ENCODE data around the gene URB1. TPM values are rescaled to one million over a fixed set of nuclear protein-coding genes. Genes with fewer than 3 reads are reported as not detected.

Gene URB1
- total RNA-seq, 1 donor from 2014 or later: 23.1 TPM

- no peak for DNase-seq (ENCODE audit: low read depth)
Observed at GRCh38 chr21:32347977-32348376, 44.8 kb downstream of the URB1 start.

DNA sequence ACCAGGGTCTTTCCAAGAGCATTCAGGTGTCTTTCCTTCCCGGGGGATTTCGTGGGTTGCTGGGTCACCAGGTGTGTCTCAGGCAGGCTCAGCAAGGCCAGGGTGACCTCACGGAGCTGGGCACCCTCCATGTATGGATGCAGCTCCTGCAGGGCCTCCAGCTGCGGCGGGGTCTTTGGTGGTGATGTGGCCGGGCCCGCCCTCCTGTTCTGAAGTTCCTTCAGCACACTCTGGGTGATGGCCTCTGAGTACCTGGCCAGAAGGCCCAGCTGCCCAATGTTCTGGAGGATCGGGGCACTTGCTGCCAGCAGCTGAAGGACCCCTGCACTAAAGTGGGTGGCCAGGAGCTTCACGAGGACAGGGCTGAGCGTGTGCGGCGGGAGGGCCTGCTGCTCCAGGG, 45.5 kb downstream of the URB1 start:
- DNase-seq (ENCODE audit: low read depth): no peak

GRCh38 chr21:32346951-32347350, 45.9 kb downstream of the URB1 start:
- no peak for DNase-seq (ENCODE audit: low read depth)

GRCh38 chr21:32340863-32341848, 51.7 kb downstream of the URB1 start:
- no peak for DNase-seq (ENCODE audit: low read depth)

DNA sequence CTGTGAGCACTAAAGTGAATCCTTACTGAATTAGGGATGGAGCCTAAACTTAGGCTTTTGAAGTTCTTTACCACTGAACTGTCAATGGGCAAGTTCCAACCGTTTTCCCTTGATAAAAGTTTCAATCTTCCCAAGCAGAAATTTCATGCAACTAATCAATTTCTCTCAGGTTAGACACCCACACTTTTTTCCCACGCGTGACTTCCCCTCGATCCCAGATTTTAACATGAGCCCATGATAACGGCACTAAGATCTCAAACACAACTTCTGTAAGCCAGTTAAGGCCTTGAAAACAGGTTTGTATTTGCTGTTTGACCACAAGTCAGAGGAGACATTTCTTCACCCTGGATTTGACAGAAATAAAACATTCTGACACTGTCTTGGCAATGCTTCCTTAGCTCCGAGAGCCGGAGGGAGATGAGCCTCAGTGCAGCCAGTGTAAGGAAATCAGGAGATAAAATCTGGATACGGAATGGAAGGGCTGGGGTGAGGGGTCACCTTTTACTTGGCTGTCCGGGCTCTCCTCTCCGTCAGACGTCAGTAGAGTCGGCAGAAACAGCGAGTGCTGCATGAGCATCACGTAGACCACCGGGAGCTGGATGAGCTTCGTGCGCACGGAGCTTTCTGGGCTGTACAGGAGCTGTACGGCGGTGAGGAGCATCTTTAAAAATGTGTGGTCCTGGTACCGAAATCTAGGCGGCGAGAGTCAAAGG, 54.4 kb downstream of the URB1 start:
- no peak for DNase-seq (ENCODE audit: low read depth)

GRCh38 chr21:32337206-32337605, 55.6 kb downstream of the URB1 start:
- no peak for DNase-seq (ENCODE audit: low read depth)

- DNase-seq (ENCODE audit: low read depth): no peak
Observed at GRCh38 chr21:32336711-32337110, 56.1 kb downstream of the URB1 start.

DNA sequence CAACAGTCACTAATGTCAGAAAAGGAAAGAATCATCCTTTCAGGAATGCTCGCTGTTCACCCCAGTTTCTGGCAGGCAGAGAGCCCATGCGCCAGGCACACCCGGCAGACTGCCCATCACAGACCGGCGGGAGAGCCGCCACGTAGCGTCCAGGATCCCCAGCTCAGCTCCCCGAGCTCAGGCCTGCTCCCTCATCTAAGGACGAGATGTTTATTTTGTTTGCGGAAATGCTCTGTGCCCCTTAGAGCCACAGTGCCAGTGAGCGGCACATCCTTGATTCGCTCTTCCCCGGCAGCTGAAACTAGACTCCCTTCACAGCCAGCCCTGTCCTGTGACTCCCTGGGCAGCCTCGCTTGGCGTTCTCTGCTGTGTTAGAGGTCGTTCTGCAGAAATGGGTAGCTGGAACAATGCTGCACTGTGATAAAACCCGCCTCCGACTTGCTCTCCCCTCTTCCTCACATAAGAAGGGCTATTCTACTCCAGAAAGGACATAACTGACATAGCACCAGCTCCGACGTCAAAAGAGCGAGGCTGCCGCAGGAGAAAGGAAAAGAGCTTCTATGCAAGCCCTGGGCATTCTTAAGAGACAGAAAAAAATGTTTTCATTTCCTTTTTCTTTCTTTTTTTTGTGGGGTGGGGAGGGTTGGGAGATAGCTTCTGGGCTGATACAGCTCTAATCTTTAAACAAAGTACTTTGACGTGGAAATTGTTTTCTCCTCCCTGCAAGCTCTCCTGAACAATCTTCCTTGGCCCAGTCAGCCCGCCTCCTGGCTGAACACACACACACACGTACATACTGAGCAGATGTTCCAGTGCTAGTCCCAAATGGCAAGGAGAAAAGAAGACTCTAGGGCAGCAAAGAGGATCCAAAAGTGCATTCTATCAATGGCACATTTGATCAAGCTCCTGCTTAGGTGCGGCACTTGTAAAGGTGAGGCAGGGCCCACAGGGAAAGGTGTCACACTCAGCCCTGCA, 56.9 kb downstream of the URB1 start:
- DNase-seq (ENCODE audit: low read depth): no peak

DNA sequence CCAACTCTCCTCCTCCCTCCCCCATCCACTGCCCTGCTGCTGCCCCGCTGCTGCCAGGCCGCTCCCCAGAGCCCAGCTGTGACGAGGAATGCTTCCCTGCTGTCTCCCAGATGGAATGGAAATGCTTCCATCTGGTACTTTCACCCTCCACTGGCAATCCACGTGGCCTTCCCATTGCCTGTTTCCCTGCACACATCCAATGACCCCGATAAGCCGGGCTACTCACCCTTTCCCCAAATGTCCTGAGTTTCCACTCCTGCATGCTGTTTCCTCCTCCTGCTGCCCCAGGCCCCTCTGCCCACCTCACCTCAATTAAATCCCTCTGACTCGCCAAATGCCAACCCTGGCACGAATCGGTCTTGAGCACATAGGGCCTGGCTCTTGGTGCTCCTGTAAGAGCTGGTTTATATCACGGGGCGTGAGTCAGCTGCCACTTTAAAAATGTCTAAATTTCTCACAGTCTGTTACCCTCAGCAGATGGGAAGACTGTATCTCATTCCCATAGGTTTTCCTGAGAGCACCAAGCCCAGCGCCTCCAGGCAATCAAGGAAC, 57.8 kb downstream of the URB1 start:
- no peak for DNase-seq (ENCODE audit: low read depth)

DNA sequence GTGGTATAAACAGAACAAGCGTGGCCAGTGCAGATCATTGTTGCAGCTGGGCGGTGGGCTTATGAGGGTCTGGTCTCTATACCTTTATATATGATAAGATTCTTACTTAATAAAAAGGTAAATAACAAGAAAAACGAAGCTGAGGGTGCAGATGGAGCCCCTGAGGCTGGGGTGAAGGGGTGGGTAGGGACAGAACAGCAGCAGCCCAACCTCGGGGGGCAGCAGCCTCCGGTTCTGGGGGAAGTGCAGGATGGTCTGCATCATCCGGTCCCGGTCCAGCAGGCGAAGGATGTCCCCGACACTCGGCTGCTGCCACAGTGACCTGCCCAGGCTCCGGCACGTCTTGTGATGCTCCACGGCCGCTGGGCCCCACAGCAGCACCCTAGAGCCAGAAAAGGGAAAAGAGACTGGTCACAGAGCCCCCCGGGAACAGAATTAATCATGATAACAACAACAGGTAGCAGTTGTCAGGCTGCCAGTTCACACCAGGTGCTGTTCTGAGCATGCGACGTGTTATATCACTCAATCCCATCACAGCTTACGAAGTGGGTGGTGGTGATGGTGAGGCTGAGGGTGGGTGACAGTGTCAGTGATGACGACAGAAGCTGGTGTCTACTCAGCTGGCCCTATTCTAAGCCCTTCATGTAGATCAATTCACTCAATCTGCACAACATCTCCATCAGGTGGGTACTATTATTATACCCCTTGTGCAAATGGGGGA, 58.7 kb downstream of the URB1 start:
- DNase-seq (ENCODE audit: low read depth): no peak

- no peak for DNase-seq (ENCODE audit: low read depth)
Observed at GRCh38 chr21:32332463-32332951, 60.3 kb downstream of the URB1 start.

- DNase-seq (ENCODE audit: low read depth): no peak
Observed at GRCh38 chr21:32331444-32332305, 61.1 kb downstream of the URB1 start.

DNA sequence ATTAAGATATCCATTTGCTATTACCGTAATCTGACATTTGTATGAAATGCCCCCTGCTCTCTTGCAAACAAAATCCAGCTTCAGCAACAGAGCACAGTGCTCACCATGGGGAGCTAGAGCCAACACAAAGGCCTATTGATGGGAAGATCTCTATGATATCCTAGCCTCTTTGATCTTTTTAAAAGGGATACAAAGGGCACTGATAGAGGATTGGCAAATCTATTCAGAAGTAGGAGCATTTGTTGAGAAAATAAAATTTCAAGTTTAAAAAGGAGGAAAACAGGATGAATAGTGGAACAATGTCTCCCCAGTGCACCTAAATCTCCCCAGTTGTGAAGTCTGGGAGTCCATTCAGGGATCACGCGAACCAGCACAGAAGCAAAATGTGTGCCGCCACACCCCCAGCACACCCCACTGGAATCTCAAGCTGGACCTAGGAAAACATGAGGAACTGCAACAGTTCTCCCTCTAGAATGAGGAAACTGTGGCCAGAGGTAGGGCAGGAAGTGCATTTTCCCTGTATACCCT, 62.0 kb downstream of the URB1 start:
- DNase-seq (ENCODE audit: low read depth): no peak

DNA sequence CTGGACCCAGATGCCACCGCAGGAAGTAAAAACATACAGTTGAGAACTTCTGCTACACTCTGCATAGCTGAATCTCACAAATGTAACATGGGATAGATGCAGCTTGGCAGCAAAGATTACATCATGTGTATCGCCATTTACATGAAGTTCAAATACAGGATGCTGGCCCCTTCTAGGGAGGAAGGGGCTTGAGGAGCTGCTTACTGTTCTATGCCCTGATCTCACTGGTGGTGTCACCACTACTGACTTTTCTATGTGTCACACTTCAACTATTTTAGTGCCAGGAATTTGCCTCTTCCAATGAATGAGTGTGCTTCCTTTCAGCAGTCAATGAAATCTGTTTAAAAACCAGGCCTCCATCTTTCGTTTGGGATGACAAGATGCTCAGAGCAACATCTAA, 63.0 kb downstream of the URB1 start:
- no peak for DNase-seq (ENCODE audit: low read depth)

DNA sequence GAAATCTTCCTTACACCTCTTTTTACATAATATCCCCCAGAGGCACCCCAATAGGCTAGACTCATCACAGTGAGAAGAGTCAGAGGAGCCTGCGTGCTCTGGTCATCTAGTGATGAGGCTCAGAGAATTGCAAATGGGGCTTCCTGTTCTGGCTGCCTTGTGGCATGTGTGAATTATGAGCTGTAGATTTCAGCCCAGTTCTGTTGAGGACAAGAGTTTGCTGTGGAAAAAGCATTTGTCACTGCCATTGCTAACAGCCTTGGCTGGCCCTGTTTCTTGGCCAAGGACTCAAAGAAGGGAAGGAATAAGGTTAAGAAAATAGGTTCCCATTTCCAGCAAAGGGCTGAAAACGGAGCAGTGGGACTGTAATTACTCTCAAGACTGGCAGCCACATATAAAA, 63.5 kb downstream of the URB1 start:
- DNase-seq (ENCODE audit: low read depth): no peak

- DNase-seq (ENCODE audit: low read depth): no peak
Observed at GRCh38 chr21:32328595-32328994, 64.2 kb downstream of the URB1 start.

GRCh38 chr21:32325706-32326105, 67.1 kb downstream of the URB1 start:
- DNase-seq (ENCODE audit: low read depth): no peak

DNA sequence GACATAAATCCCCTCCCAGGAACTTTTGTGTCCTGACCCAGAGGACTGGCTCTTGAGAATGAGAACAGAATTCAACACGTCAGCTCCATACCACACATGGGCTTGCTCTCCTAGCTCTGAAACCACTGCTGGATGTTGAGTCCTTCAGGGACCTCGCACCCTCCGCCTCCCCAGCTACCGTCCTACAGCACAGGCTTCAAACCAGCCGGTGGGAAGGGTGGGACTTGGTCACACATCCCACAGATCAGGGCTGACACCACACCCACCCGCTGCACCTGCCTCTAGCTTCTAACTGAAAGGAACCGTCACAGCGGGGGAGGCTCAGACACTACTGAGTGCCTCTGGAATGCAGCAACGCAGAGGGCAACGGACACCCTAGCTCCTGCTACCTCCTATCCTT, 70.1 kb downstream of the URB1 start:
- no peak for DNase-seq (ENCODE audit: low read depth)

DNA sequence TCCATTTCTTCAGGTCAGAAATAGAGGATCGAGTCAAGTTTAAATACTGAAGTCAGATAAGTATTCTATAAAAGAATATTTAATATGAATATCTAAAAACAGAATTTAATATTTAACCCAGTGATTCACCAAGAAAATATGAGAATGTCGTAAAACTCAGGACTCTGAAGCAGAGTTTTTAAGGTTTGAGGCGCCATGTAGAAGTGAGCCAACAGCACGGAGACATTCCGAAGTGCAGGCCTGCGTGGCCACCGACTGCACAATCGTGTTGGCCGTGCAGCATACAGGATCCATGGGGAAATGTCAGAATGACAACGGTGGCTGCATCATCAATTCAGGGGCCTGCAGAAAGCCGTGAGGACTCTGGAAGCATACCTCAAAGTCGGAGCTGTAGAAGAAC, 70.7 kb downstream of the URB1 start:
- no peak for DNase-seq (ENCODE audit: low read depth)

Data from renal cortical epithelial cell (primary cell).